SK-N-SH treated with all-trans-retinoic acid at 6 μM for 48 hours (cell line): ENCODE data around the gene TCEA3.

Experiments
- PPARA ChIP-seq: fragments of 250-450 bp; sonication (Bioruptor Pico); IDR thresholded peaks from 2 replicates; pipeline ENCODE4 v1.5.0; 2020; ENCODE audit warnings: mild to moderate bottlenecking, borderline replicate concordance
- ZNF70 ChIP-seq: fragments of 450-650 bp; formaldehyde crosslinking; IDR thresholded peaks from 2 replicates; pipeline ENCODE4 v1.5.0; 2020; ENCODE audit warnings: mild to moderate bottlenecking, moderate library complexity

- no peak for TF ChIP-seq PPARA (CRISPR knock-in tag)
- TF ChIP-seq ZNF70 (CRISPR knock-in tag): no peak
These were observed 2.8 kb downstream of the TCEA3 start for GRCh38 chr1:23421753-23422240.
